A549 (cell line): ENCODE measurements around the gene NRG3. TPM values are rescaled to one million over a fixed set of nuclear protein-coding genes. Genes with fewer than 3 reads are reported as not detected.

Experiments used
- ATAC-seq, 2 experiments: fragments of 200-7000 bp in 1 of 2; fragments of >200 bp in 1 of 2; cut with Nextera tagmentation in 1 of 2; cut with Tn5 transposase in 1 of 2; 3 replicates each; pipeline versions ENCODE4 v1.8.0 to v1.9.1; 2018 to 2020; ENCODE audit warnings: mild to moderate bottlenecking in 1 of 2, moderate library complexity in 1 of 2
- CTCF ChIA-PET: fragments of 300-600 bp; sonication (Branson Sonifier 250); formaldehyde crosslinking; extraction: SDS; loops from one replicate; lab custom pipeline; 2021; ENCODE audit warnings: antibody characterized with exemption, inconsistent platforms; lab: Yijun Ruan, JAX
- POLR2A ChIA-PET: fragments of 350-600 bp; formaldehyde crosslinking; extraction: SDS; loops from one replicate; lab custom pipeline; 2021; ENCODE audit warnings: antibody characterized with exemption, inconsistent platforms; lab: Yijun Ruan, JAX
- DNase-seq, 2 experiments: peaks; one replicate each; pipeline versions ENCODE4 v3.0.0 to v3.0.0-alpha.2; 2011 to 2016; ENCODE audit warnings: low read depth in 1 of 2, low spot score in 1 of 2
- FAIRE-seq: peaks from 2 replicates; lab custom pipeline; 2011; peaks lifted over from hg19 to GRCh38; lab: Jason Lieb, UNC
- H3K27ac ChIP-seq, 2 experiments: fragments of >200 bp; sonication (Bioruptor Twin); formaldehyde crosslinking; 3 replicates each; pipeline ENCODE4 v1.5.1; 2016 to 2017
- H3K4me1 ChIP-seq: fragments of >200 bp; sonication (Bioruptor Twin); formaldehyde crosslinking; 3 replicates; pipeline ENCODE4 v1.6.1; 2016
- H3K4me2 ChIP-seq: fragments of >200 bp; sonication (Bioruptor Twin); formaldehyde crosslinking; 3 replicates; pipeline ENCODE4 v1.6.1; 2016
- H3K4me3 ChIP-seq: fragments of >200 bp; sonication (Bioruptor Twin); formaldehyde crosslinking; 3 replicates; pipeline ENCODE4 v1.5.1; 2016
- H3K9me3 ChIP-seq: fragments of >200 bp; sonication (Bioruptor Twin); formaldehyde crosslinking; 3 replicates; pipeline ENCODE4 v1.6.1; 2016
- ATOH8 ChIP-seq: fragments of 250-450 bp; sonication (Bioruptor Pico); IDR thresholded peaks from 2 replicates; pipeline ENCODE4 v1.5.0; 2020; ENCODE audit warnings: low read depth, mild to moderate bottlenecking, moderate library complexity
- BCL3 ChIP-seq: fragments of >200 bp; sonication (Bioruptor Twin); formaldehyde crosslinking; IDR thresholded peaks from 3 replicates; pipeline ENCODE4 v1.6.1; 2016
- CBX8 ChIP-seq: fragments of 200-600 bp; sonication (generic); IDR thresholded peaks from 2 replicates; pipeline ENCODE4 v1.6.1; 2016
- CEBPB ChIP-seq, 2 experiments: fragments of >200 bp in 1 of 2; sonication (Bioruptor Twin) in 1 of 2; formaldehyde crosslinking in 1 of 2; IDR thresholded peaks; 2 replicates each; pipeline ENCODE4 v1.6.1; 2012 to 2016
- CHD2 ChIP-seq: fragments of 150-350 bp; IDR thresholded peaks from 2 replicates; pipeline ENCODE4 v1.6.1; 2014; ENCODE audit warnings: low read length; ENCODE audit not compliant: partially characterized antibody
- E2F6 ChIP-seq: IDR thresholded peaks from 2 replicates; pipeline ENCODE4 v1.6.1; 2012; ENCODE audit warnings: low read depth, borderline replicate concordance
- EHF ChIP-seq: fragments of 250-450 bp; sonication (Bioruptor Pico); IDR thresholded peaks from 2 replicates; pipeline ENCODE4 v1.5.0; 2020; ENCODE audit warnings: mild to moderate bottlenecking
- EHMT2 ChIP-seq: fragments of 200-600 bp; sonication (generic); IDR thresholded peaks from 2 replicates; pipeline ENCODE4 v1.6.1; 2016; ENCODE audit warnings: antibody characterized with exemption, low read depth, mild to moderate bottlenecking, moderate library complexity
- ESRRA ChIP-seq: fragments of 150-350 bp; IDR thresholded peaks from 2 replicates; pipeline ENCODE4 v1.6.1; 2014; ENCODE audit warnings: mild to moderate bottlenecking, low read length, borderline replicate concordance
- FOSB ChIP-seq: fragments of 250-450 bp; sonication (Bioruptor Pico); IDR thresholded peaks from 2 replicates; pipeline ENCODE4 v1.5.0; 2020; ENCODE audit warnings: mild to moderate bottlenecking, moderate library complexity
- FOSL2 ChIP-seq, 2 experiments: fragments of 450-650 bp in 1 of 2; fragments of >200 bp in 1 of 2; sonication (Bioruptor Twin) in 1 of 2; formaldehyde crosslinking; IDR thresholded peaks; 2 replicates each; pipeline versions ENCODE4 v1.5.0 to v1.6.1; 2016 to 2020; ENCODE audit warnings: mild to moderate bottlenecking in 1 of 2, moderate library complexity in 1 of 2
- GATA3 ChIP-seq: IDR thresholded peaks from 2 replicates; pipeline ENCODE4 v1.6.1; 2012; ENCODE audit warnings: borderline replicate concordance
- HDAC2 ChIP-seq: fragments of 200-600 bp; sonication (generic); IDR thresholded peaks from 2 replicates; pipeline ENCODE4 v1.6.1; 2016
- HEYL ChIP-seq: fragments of 250-450 bp; sonication (Bioruptor Pico); IDR thresholded peaks from 2 replicates; pipeline ENCODE4 v1.8.0; 2021; ENCODE audit warnings: mild to moderate bottlenecking, moderate library complexity
- JUN ChIP-seq, 2 experiments: fragments of >200 bp; sonication (Bioruptor Twin); formaldehyde crosslinking; IDR thresholded peaks; 2 replicates in 1 of 2; 3 replicates in 1 of 2; pipeline ENCODE4 v1.6.1; 2016 to 2017
- MYC ChIP-seq: IDR thresholded peaks from 2 replicates; pipeline ENCODE4 v1.6.1; 2012; ENCODE audit warnings: mild to moderate bottlenecking, inconsistent platforms, low read length, improper control_type of control experiment, borderline replicate concordance
- NPAS2 ChIP-seq: fragments of 250-450 bp; sonication (Bioruptor Pico); IDR thresholded peaks from 2 replicates; pipeline ENCODE4 v1.8.0; 2022; ENCODE audit warnings: mild to moderate bottlenecking, moderate library complexity, borderline replicate concordance
- PHF8 ChIP-seq: fragments of 200-600 bp; sonication (generic); IDR thresholded peaks from 2 replicates; pipeline ENCODE4 v1.6.1; 2016; ENCODE audit warnings: low read depth, mild to moderate bottlenecking, antibody characterized with exemption, moderate library complexity, borderline replicate concordance
- POLR2A ChIP-seq: IDR thresholded peaks from 2 replicates; pipeline ENCODE4 v1.6.1; 2012; ENCODE audit warnings: mild to moderate bottlenecking, low read length
- RNF2 ChIP-seq: fragments of 200-600 bp; sonication (generic); IDR thresholded peaks from 2 replicates; pipeline ENCODE4 v1.6.1; 2016; ENCODE audit warnings: low read depth, mild to moderate bottlenecking, antibody characterized with exemption, moderate library complexity, borderline replicate concordance
- SMC3 ChIP-seq: fragments of >200 bp; sonication (Bioruptor Twin); formaldehyde crosslinking; IDR thresholded peaks from 3 replicates; pipeline ENCODE4 v1.6.1; 2018; ENCODE audit warnings: inconsistent platforms
- SREBF2 ChIP-seq: fragments of 450-650 bp; IDR thresholded peaks from 2 replicates; pipeline ENCODE4 v1.6.1; 2014; ENCODE audit warnings: mild to moderate bottlenecking, moderate library complexity
- USF2 ChIP-seq: fragments of 450-650 bp; IDR thresholded peaks from 2 replicates; pipeline ENCODE4 v1.6.1; 2014; ENCODE audit warnings: antibody characterized with exemption
- ZNF302 ChIP-seq: fragments of 250-450 bp; sonication (Bioruptor Pico); IDR thresholded peaks from 2 replicates; pipeline ENCODE4 v1.9.0; 2021; ENCODE audit warnings: inconsistent platforms, mild to moderate bottlenecking, moderate library complexity
- ZSCAN20 ChIP-seq: fragments of 250-450 bp; sonication (Bioruptor Pico); IDR thresholded peaks from 2 replicates; pipeline ENCODE4 v1.8.0; 2022; ENCODE audit warnings: mild to moderate bottlenecking, moderate library complexity
- WGBS: methylation state at CpG from one replicate; pipeline ENCODE4 v1.1.6; 2017; ENCODE audit errors: missing lambda C conversion rate; 5-methylcytosine and 5-hydroxymethylcytosine counted together
- polyA plus RNA-seq, 4 experiments: library from polyadenylated mRNA; depleted of rRNA in 3 of 4; stranded (reverse); fragments of >200 nt; fragmentation: RNase III in 1 of 4; extraction: RNeasy Plus Mini Kit Qiagen cat#74134 plus additional on column Dnase treatment in 1 of 4; gene quantifications; 2 replicates in 3 of 4; 3 replicates in 1 of 4; pipeline ENCODE4 v1.2.3, GENCODE V29; 2011 to 2017

Gene NRG3
- polyA plus RNA-seq, 2 of the 4 experiments (the other 2 are of a cell fraction): not detected

GRCh38 chr10:82529062-82529461 is 654.1 kb downstream of the NRG3 start:
- H3K27ac ChIP-seq: no peak overlapping the region
- CTCF ChIA-PET: no interaction called here
- no peak for DNase-seq
- H3K4me1 ChIP-seq: no peaks in the 10 kb centered on the region
- 66% methylated on average over 4 of the region's 4 CpGs for WGBS
- no peak overlapping the region for H3K4me3 ChIP-seq
- FAIRE-seq: no peak
- no peak overlapping the region for H3K4me2 ChIP-seq
- TF ChIP-seq POLR2A (no peak), ATOH8 (CRISPR knock-in tag) (no peak), CEBPB (IDR thresholded peaks at IDR 0.05) (no peak), JUN (IDR thresholded peaks at IDR 0.05) (no peak), SREBF2 (no peak), RNF2 (no peak), USF2 (no peak), CBX8 (no peak), BCL3 (no peak), EHMT2 (no peak), E2F6 (no peak), FOSB (CRISPR knock-in tag) (no peak), FOSL2 (IDR thresholded peaks at IDR 0.05) (no peak), FOSL2 (CRISPR knock-in tag; IDR thresholded peaks at IDR 0.05) (no peak), MYC (no peak), PHF8 (no peak), ZSCAN20 (CRISPR knock-in tag) (no peak), CHD2 (no peak)
- H3K9me3 ChIP-seq: no peaks in the 10 kb centered on the region
- POLR2A ChIA-PET: no interaction called here
- no peak for ATAC-seq

GRCh38 chr10:82535457-82535856 is 660.5 kb downstream of the NRG3 start:
- no peak for ATAC-seq
- Histone ChIP-seq H3K27ac (no peak overlapping the region), H3K4me3 (no peak overlapping the region), H3K9me3 (no peaks in the 10 kb centered on the region), H3K4me1 (no peaks in the 10 kb centered on the region)
- FAIRE-seq: no peak
- POLR2A ChIA-PET: no interaction called here
- no peak for DNase-seq
- WGBS: 67% methylated on average over 3 of the region's 3 CpGs
- TF ChIP-seq HEYL (no peak), EHF (no peak), GATA3 (no peak), ESRRA (no peak), SMC3 (no peak), CHD2 (no peak)
- TF ChIP-seq, all 56 proteins: peak for 0
- CTCF ChIA-PET: interaction anchor here (1.0 kb wide), 1 partner anchor 15 kb away, joined by 3 read pairs; no protein-coding TSS in a partner anchor
- no peak overlapping the region for H3K4me2 ChIP-seq

GRCh38 chr10:82536668-82537067 is 661.7 kb downstream of the NRG3 start:
- no peak for DNase-seq
- ChIA-PET POLR2A (no interaction called here), CTCF (no interaction called here)
- H3K4me2 ChIP-seq: no peak overlapping the region
- no peaks in the 10 kb centered on the region for H3K9me3 ChIP-seq
- no peak overlapping the region for H3K27ac ChIP-seq
- no peak for FAIRE-seq
- TF ChIP-seq NPAS2: no peak
- TF ChIP-seq POLR2A: no peak
- no peak for TF ChIP-seq HDAC2
- no peak for TF ChIP-seq ZNF302 (CRISPR knock-in tag)
- no peak for ATAC-seq
- H3K4me3 ChIP-seq: no peak overlapping the region
- no peaks in the 10 kb centered on the region for H3K4me1 ChIP-seq
